NCI-H1436 (cell line): Measurements from ENCODE around the gene ZNF280C.

Experiments
- DNase-seq: peaks from one replicate; lab custom pipeline; 2025; lab: John Stamatoyannopoulos, UW

The ZNF280C gene

DNA sequence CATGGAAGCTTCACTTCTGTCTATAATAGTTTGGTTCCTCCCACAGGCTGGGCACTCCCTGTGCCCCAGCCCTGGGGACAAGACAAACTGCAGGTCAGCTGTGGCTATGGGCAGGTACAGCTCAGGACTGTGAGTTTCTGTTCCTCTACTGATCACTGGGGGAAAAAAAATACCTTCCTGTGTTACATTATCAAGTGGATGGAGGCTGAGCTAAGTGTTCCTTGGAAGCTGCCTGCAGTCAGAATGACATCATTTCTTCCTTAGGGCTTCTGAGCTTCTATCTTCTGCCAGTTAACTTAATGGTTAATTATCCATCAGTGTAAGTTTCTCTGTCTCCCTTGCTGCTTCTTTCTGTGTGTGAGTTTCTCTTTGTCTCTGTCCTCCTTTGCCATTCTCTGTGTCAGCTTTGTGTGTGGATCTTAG, 92.3 kb downstream of the ZNF280C start:
- no peak for DNase-seq

DNA sequence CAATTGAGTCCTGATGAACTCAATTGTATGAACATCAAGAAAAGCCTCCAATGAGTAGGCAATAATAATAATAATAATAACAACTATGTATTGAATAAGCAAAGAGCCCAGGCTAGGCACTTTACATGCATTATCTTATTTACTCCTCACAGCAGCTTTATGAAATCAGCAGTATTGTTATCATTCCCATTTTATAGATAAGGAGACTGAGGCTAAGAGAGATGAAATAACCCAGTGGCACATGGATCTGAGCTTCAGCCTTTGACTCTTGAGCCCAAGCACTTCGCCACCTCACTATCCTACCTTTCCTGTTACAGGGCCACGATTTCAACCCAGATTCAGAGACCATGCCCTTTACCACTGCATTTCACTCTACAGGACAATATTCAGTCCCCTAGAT, 93.8 kb downstream of the ZNF280C start:
- no peak for DNase-seq

DNA sequence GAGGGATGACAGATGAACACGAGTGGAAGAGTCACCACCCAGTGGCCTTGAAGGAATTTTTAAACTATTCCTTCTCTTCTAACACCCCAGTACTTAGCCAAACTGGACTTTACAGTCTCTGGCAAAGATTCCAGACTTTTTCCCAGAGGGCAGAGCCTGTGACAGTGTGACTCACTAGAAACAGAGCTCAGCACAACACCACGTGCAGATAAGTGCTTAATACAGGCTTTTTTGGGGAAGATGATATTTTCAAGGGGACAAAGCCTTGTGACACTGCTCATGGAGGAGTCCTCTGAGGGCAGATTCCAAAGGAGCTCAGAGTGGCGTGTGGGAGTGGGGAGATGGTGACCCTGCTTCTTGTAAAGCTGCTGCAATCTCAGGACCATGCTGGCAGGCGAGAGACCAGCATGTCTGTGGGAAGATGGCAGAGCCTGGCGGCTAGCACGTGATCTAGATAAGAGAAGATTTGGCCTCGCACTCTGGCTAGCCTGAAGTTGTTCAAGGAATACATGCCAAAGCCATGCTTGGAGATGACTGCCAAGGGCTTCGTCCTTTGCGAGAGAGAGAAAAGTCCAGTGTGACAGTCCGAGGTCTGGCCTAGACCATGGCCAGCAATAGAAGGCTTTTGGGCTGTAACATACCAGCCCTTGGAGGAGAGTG, 94.5 kb downstream of the ZNF280C start:
- no peak for DNase-seq

DNA sequence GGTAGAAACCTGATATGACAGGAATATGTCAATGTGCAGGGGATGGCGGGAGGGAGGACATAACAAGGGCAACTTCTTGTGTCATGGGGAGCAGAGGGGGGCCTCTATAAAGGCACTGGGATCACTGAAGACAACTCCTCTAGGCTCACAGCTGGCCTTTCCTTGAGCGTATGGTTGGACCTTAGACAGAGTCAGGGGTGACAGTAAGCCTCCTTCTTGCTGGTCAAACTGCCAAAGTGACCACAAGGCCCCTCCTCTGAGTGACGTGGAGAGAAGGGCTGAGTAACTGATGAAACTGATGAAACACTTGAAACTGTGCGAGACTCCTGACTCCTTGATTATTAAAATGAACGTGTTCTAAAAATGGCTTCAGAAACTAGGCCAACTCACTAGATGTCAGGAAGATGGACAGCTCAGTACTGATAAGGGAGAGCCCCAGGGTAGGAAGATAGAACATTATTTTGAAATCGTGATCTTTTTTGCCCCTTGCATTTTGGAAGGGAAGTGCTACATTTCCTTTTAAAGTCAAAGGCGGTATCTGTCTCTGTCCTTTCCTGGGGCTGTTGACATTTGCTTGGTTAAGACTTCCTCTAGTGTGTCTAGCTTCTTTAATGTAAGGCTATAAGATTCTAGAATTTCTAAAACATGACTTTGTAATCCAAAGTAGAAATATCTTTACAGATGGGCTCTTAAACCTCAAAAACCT, 95.4 kb downstream of the ZNF280C start:
- no peak for DNase-seq

DNA sequence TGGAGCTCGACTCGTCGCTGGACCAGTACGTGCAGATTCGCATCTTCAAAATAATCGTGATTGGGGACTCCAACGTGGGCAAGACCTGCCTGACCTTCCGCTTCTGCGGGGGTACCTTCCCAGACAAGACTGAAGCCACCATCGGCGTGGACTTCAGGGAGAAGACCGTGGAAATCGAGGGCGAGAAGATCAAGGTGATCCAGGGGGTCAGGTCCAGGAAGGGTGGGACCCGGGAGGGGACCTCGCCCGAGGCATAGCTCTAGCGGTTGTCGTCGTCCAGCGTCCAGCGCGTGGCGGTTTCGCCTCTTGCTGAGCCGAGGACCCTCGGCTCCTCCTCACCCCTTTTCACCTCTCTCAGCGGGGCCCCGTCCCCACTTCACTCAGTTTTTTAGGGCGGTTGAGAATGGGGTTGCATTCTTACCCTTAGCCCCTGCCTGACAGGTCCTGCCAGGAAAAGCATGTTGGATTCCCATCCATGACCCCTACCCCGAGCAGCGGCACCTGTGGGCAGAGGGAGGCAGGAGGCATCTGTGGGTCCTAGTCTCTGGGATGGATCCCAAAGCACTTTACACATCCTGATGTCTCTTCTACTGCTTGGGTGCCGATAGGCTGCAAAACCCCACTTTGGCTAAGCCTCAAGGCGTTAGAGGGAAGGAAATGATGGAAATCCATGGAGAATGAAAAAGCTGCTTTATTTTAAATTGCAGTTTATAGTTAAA, 96.4 kb downstream of the ZNF280C start:
- DNase-seq: no peak

DNA sequence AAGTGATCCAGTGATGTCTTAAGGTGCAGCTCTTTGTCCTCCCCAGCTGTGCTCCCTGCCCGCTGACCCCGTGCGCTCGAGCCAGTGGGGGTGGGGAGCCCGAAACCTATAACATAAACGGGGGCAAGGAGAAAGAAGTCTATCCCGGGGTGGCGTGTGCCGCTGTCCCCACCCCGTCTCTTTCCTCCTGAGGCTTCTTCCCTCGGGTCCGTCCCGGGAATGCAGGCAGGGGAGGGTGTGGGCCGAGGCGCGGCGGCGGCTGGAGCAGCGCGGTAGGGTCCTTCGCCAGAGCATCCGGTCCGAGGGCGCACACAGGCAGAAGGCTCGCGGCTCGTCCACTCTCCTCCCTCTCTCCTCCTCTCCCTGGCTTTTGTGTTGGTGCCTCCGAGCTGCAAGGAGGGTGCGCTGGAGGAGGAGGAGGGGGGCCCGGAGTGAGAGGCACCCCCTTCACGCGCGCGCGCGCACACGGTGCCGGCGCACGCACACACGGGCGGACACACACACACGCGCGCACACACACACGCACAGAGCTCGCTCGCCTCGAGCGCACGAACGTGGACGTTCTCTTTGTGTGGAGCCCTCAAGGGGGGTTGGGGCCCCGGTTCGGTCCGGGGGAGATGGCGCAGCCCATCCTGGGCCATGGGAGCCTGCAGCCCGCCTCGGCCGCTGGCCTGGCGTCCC, 97.1 kb downstream of the ZNF280C start, which contains the start of gene RAB33A:
Gene RAB33A (plus strand): TSS at position 517 of the 681 bp plus-strand sequence. CDS start 101 bp downstream, at position 618.
- peak; percentile 38 for DNase-seq

DNA sequence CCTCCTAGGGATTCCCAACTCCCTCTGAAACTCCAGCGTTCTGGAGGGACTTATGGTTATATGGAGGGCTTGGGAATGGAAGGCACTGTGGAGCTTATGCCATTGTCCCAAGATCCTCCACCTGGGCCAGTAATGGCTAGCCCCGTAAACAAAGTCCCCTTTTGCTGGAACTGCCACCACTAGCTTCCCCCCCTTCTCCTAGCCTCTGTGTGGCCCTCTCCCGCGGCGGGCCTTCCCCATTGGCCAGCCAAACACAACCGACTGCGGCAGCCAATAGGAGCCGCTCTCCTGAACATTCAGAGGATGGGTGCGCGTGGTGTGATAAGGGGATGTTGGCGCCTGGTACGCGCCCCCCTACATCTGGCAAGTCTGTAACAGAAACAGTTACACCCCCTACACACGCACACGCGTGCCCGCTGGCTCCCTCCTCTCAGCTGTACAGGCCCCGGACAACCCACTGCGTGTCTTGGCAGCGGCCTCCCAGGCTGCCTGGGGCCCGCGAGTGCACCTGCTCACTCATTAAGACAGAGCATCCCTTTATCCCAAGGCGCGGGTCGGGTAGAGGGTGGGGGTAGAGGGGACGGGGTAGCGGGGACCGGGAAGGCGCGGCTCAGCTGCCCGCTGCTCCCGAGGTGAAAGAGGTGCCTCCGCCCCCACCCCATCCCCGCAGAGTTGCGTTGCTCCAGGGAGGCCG, 97.8 kb downstream of the ZNF280C start:
- peak; percentile 92 for DNase-seq

DNA sequence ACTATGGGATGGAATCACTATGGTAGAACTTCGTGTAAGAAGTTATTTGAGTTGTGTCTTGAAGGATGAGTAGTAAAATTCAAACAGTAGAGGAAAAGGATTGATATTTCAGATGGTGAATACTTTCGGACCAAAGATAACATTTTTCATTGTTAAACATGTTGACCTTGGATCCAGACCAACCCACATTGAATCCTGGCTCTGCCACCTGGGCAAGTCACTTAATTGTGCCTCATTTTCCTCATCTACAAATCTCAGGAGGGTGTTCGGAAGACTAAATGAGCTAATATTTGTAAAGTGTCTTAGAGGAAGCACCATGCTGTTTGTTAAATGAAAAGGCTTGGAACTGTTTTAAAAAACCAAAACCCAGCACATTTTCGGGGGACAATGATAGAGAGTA, 101.7 kb downstream of the ZNF280C start:
- DNase-seq: no peak

DNA sequence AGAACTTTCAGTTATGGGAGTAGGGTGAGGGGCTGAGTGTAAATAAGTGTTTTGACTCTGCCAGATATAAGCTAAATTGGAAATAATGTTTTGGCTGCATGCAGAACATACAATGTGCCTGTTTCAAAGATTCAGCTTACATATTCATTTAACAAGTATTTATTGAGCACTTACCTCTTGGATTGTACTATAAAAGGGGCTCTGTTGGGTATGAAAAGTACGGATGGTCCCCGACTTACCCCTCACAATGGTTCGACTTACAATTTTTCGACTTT, 102.3 kb downstream of the ZNF280C start:
- no peak for DNase-seq

DNA sequence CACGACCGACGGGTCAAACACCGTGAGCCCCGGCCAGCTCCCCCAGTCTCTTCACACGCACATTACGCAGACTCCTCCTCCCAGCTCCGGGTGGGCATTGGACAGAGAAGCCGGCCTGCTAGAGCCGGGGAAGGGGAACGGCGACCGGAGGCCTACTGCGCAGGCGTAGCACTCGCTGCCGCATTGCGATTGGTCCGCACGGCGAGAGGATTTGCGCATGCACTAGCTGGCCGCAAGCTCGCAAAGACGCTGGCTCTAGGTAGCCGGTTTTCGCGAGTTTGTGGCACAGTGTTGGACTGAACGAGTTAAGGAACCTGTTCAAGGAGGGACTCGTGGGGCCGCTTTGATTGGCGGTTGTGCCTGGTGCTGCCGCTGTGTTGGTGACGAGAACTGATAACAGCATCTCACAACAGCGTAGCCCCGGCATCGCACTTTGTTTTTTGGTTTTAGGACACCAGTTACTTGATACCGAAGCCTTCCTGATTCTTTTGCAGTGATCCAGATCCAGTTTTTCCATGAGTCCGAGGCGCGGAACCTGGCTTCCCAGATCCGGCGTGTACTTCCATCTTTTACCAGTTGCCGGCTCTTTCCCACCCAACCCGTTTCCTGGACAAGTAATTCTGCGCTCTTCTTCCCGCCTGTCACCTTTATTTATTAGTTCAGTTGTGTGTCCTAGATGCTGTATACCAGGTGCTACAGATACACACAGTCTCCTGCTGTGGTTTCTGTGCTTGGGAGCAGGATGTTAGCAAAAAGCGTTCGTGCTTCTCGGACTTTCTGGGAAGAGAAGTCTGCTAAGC, 102.8 kb downstream of the ZNF280C start, which contains the start of gene AIFM1:
Gene AIFM1 (minus strand): TSS at position 139 of the 800 bp plus-strand sequence. CDS start 185 bp downstream, outside the sequence.
- peak; percentile 94 for DNase-seq

DNA sequence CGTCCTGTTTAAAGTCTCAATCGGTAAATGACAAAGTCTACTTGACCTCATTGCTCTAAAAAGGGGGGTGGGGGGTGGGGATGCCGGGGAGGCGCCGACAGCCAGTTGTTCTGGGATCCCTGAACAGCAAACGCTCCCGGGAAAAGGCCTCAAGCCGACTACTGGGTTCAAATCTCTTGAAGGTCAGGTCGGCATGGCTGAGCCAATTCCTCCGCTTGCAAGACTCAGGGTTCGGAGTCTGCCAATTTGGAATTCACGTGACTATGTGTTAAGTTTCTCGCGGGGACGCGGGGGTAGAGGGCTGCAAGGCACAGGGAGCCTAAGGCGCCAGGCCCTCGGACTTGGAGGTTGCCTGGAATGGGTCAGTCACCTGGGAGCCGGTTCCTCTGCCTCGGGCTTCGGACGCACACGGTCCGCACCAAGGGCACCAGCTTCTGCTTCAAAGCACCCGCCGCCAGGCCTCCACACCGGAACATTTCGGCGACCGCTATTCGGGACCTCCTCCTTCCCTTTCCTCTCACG, 103.5 kb downstream of the ZNF280C start:
- DNase-seq: no peak

DNA sequence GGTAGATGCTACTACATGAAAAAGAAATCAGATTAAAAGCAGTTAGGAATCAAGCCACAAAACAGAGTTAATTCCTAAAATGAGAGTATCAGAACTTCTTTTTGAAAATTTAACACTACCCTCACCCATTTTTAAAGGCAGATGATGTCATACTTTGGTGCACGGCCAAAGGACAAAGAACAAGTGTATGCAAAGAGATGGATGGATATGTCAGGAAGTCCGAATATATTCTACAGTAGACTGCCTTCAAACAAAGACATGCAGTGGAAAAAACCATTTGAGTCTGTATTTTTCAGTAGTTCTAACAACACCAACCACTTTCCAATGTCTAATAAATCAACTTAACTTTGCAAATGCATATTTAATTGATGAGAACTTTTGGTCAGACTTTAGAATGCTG, 105.3 kb downstream of the ZNF280C start:
- DNase-seq: no peak

DNA sequence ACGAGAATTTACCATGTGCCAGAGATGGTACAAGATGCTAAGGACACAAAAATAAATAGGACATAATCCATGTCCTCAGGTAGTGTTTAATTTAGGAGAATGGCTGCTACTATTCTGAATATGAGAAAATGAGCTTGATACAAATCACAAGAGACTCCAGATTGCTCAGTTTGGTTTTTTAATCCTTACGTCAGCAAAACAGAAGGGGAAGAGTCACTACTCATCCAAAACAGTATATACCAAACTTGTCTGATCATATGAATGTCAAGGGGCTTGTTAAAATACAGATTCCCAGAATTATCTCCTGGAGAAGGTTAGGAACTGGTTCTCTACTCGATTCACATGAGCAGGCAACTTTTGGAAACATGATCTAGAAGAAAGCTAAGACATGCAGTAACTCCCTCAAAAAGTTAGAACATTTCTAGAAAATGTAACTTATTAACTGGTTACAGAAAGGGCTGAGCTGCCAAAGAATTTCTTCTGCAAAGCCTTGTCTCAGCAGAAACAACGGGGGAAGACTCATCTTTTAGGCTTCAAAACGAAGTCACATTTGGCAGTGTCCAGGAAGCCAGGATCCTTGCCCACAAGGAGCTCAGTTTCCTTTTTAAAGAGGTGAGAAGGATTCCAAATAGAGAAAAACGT, 106.5 kb downstream of the ZNF280C start:
- DNase-seq: no peak

DNA sequence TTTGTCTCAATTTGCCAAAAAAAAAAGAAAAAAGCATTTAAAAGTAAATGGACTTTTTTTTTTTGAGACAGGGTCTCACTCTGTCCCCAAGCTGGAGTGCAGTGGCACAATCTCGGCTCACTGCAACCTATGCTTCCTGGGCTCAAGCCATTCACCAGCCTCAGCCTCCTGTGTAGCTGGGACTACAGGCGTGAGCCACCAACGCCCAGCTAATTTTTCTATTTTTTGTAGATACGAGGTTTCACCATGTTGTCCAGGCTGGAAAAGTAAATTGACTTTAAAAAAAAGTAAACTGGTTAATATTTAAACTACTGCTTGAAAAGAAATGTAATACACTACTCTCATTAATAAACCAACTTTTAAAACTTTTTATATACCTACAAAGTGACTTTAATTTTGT, 108.9 kb downstream of the ZNF280C start:
- no peak for DNase-seq

DNA sequence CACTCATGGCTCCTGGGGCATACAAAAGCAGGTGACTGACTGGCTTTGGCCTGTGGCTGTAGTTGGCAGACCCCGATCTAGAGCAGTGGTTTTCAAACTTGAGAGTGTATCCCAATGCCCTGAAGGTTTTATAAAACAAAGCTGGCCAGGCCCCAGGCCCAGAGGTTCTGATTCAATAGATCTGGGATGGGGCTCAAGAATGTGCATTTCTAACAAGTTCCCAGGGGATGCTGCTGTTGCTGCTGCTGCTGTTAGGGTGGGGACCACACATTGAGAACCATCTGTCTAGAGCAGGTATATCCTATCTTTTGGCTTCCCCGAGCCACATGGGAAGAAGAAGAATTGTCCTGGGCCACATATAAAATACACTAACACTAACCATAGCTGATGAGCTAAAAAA, 110.4 kb downstream of the ZNF280C start:
- no peak for DNase-seq

DNA sequence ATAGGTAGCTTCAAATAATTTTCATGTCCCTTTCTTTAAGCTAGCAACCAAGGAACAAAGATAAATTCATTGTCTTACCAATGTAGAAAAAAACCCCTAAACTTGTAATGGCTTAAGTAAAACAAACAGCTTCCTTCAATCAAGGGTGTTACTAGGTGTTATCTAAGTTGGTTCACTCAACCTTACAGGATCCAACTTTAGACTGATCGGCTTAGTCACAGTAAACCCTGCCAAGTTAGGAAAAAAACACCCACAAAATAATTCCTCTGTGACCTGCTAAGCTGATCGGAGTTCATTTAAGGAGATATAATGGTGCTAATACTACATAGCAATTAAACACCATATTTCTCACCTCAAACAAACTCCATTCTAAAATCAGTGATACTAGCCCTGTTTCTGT, 113.1 kb downstream of the ZNF280C start:
- DNase-seq: no peak
